Spleen (tissue), 13 donors: Measurements from ENCODE around the gene ITGA2. TPM values are rescaled to one million over a fixed set of nuclear protein-coding genes. Genes with fewer than 3 reads are reported as not detected.
A peak's percentile ranks its signal among the peaks of the same experiment; 100 is the strongest.

Experiments
- DNase-seq: peaks from one replicate; pipeline ENCODE4 v3.0.0-alpha.2; 2020
- H3K27ac ChIP-seq, 8 donors: fragments of 200-600 bp; sonication (generic) in 7 of 8; 1 replicate in 4 of 8; 2 replicates in 4 of 8; pipeline versions ENCODE4 v1.5.0 to v1.8.0; 2016 to 2021; ENCODE audit warnings: inconsistent platforms in 4 of 8, mild to moderate bottlenecking in 4 of 8, moderate library complexity in 1 of 8
- H3K27me3 ChIP-seq, 7 donors: fragments of 200-600 bp; sonication (generic) in 6 of 7; replicated peaks in 1 of 7; 1 replicate in 4 of 7; 2 replicates in 3 of 7; pipeline versions ENCODE4 v1.5.0 to v1.8.0; 2016 to 2021; ENCODE audit warnings: inconsistent platforms in 3 of 7, mild to moderate bottlenecking in 1 of 7
- H3K36me3 ChIP-seq, 6 donors: fragments of 200-600 bp; sonication (generic) in 5 of 6; 1 replicate in 4 of 6; 2 replicates in 2 of 6; pipeline versions ENCODE4 v1.5.0 to v1.8.0; 2016 to 2021; ENCODE audit warnings: inconsistent platforms in 2 of 6
- H3K4me1 ChIP-seq, 6 donors: fragments of 200-600 bp; sonication (generic) in 5 of 6; 1 replicate in 3 of 6; 2 replicates in 3 of 6; pipeline versions ENCODE4 v1.5.0 to v1.8.0; 2016 to 2021; ENCODE audit warnings: inconsistent platforms in 3 of 6
- H3K4me3 ChIP-seq, 8 donors: fragments of 200-600 bp; sonication (generic) in 7 of 8; 1 replicate in 4 of 8; 2 replicates in 4 of 8; pipeline versions ENCODE4 v1.5.0 to v1.8.0; 2016 to 2021; ENCODE audit warnings: inconsistent platforms in 4 of 8, mild to moderate bottlenecking in 4 of 8, moderate library complexity in 2 of 8
- H3K9me3 ChIP-seq, 8 donors: fragments of 200-600 bp; sonication (generic) in 7 of 8; 1 replicate in 4 of 8; 2 replicates in 4 of 8; pipeline versions ENCODE4 v1.5.0 to v1.8.0; 2016 to 2021; ENCODE audit warnings: inconsistent platforms in 4 of 8
- POLR2A ChIP-seq, 3 donors: fragments of 450-650 bp; IDR thresholded peaks; one replicate each; pipeline ENCODE4 v1.5.1; 2017; ENCODE audit warnings: antibody characterized with exemption in 3 of 3, mild to moderate bottlenecking in 1 of 3
- POLR2AphosphoS5 ChIP-seq, 3 donors: sonication (generic); formaldehyde crosslinking; IDR thresholded peaks; one replicate each; pipeline ENCODE4 v1.5.1; 2017; ENCODE audit warnings: antibody characterized with exemption in 3 of 3
- WGBS, 5 donors: extraction: QIAGEN DNeasy Blood & Tissue Kit in 3 of 5; methylation state at CpG; one replicate each; pipeline versions ENCODE4 v1.1.5 to v1.1.7; 2013 to 2018; 5-methylcytosine and 5-hydroxymethylcytosine counted together
- intact Hi-C: fragments of 100-400 bp; cut with DNase I; formaldehyde crosslinking; loops from one replicate; pipeline ENCODE4 v1.15.0; 2023; ENCODE audit warnings: low total_unique reads
- long read RNA-seq, 2 donors: transcript quantifications; one replicate each; lab custom pipeline, GENCODE V29; 2026
- polyA plus RNA-seq, 3 donors: library from polyadenylated mRNA; stranded (reverse); fragments of 200-250 nt; gene quantifications; one replicate each; pipeline ENCODE4 v1.2.1, GENCODE V29; 2013
- total RNA-seq, 7 donors: library from RNA; depleted of rRNA in 3 of 7; stranded (reverse); fragments of >200 nt in 3 of 7; fragmentation: NEBNext Ultra II Directional in 4 of 7; extraction: Animal tissue kit (Norgen Biotek cat#: 25700) in 4 of 7; gene quantifications; one replicate each; pipeline versions ENCODE4 v1.1.0 to v1.2.1, GENCODE V29; 2016 to 2021
- TF ChIP-seq, protein P1 (sequence below), 11 experiments: fragments of 200-600 bp in 7 of 11; fragments of 450-650 bp in 4 of 11; sonication (generic) in 4 of 11; IDR thresholded peaks in 8 of 11; conservative IDR thresholded peaks in 3 of 11; 1 replicate in 7 of 11; 2 replicates in 4 of 11; pipeline versions ENCODE4 v1.4.0 to v1.8.0; 2016 to 2021; ENCODE audit warnings: antibody characterized with exemption in 11 of 11, inconsistent platforms in 4 of 11, mild to moderate bottlenecking in 1 of 11
- donor health status: healthy with polysubstance abuse.
- donor health status: DM: no; HTN: no; CAD: no; lungs with moderate emphysema.
- donor health status: DM: no; HTN: no; CAD: no.
- donor health status: Bipolar disorder and iron deficiency.
- donor health status: healthy.
- donor health status: DM: no; HTN: no; CAD: no.
- donor health status: DM: yes; HTN: yes; CAD: no.

Gene ITGA2
- total RNA-seq: 10 to 100 TPM; 10.4 to 21.6 (median 18.3) TPM
- 1 to 10 TPM in 2 of 3 donors, under 1 TPM in 1; 0.54 to 1.8 (median 1.7) TPM for polyA plus RNA-seq
- long read RNA-seq, donor 1, full-length matches to known transcripts: 2 of 2 reads
- long read RNA-seq, donor 1, partial matches to known transcripts: 0 of 2 reads
- long read RNA-seq, donor 1, other reads (novel, unspliced or antisense): 0 of 2 reads
- long read RNA-seq, donor 2: 0 reads

DNA sequence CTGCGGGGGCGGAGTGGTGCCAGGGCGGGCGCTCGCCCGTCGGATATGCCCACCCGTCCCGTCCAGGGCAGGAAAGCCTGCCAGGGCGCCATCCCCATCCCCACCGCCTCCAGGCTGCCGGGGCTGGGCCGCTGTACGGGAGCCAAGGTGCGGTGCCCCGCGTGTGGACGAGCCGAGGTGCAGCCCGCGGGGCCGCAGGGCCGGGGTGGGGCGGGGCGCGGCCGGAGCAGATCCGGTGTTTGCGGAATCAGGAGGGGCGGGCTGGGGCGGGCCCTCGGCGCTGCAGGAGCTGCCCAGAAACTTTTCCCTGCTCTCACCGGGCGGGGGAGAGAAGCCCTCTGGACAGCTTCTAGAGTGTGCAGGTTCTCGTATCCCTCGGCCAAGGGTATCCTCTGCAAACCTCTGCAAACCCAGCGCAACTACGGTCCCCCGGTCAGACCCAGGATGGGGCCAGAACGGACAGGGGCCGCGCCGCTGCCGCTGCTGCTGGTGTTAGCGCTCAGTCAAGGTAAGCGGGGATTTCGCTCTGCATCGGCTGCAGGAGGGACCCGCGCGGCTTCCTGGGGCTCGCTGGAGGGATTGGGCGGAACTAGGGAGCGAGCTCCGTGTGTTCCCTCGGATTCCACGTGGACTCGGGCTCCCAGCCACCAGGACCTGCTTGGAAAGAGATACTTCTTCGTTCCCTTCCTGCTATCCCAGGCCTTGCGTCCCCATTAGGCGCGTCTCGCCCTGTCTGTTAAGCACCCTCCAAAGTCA lies at the start of gene ITGA2:
ITGA2 (plus strand) TSS at position 328 of the 756 bp plus-strand sequence; CDS start at position 445, 117 bp downstream.
- intact Hi-C loops: no loop called here
- H3K4me1 ChIP-seq: peaks cover 0 to 41% (median 25%) of the 10 kb centered on the region in 6 donors
- H3K9me3 ChIP-seq: no peaks in the 10 kb centered on the region
- WGBS, 5 donors: 1% methylated on average over 37 to 64 of the region's 64 CpGs
- peak in 2 of 3 donors; percentile 64 to 71 for TF ChIP-seq POLR2AphosphoS5 (IDR thresholded peaks at IDR 0.05)
- TF ChIP-seq, protein P1, sequence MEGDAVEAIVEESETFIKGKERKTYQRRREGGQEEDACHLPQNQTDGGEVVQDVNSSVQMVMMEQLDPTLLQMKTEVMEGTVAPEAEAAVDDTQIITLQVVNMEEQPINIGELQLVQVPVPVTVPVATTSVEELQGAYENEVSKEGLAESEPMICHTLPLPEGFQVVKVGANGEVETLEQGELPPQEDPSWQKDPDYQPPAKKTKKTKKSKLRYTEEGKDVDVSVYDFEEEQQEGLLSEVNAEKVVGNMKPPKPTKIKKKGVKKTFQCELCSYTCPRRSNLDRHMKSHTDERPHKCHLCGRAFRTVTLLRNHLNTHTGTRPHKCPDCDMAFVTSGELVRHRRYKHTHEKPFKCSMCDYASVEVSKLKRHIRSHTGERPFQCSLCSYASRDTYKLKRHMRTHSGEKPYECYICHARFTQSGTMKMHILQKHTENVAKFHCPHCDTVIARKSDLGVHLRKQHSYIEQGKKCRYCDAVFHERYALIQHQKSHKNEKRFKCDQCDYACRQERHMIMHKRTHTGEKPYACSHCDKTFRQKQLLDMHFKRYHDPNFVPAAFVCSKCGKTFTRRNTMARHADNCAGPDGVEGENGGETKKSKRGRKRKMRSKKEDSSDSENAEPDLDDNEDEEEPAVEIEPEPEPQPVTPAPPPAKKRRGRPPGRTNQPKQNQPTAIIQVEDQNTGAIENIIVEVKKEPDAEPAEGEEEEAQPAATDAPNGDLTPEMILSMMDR (IDR thresholded peaks at IDR 0.05 in 8 of 11, conservative IDR thresholded peaks at IDR 0.05 in 3 of 11): no peak
- H3K36me3 ChIP-seq: no peaks in the 10 kb centered on the region
- DNase-seq: peak; percentile 84
- peak within 1 kb of the TSS; percentile 51 to 83 (median 80) for H3K27ac ChIP-seq
- peak within 1 kb of the TSS; percentile 55 to 87 (median 65) for H3K4me3 ChIP-seq
- peaks cover 2 to 39% (median 12%) of the 10 kb centered on the region in 7 donors for H3K27me3 ChIP-seq

DNA sequence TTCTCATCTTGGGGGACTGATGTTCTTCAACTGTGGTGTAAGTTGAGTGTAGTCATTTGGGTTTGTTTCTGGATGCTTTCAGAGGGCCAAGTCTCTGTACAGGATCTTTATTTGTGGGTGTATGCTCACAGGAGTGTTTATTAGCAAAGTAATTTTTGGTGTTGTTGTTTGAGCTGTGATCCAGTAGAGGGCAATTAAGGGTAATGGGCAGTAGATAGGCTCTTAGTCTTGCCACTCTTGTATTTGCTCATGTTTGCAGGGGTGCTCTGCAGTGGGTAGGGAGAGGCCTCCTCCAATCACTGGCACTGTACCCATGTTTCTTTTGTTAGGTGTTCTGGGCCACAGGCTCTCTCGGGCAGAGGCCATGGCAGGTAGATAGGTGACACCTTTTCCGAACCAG lies 45.9 kb upstream of the ITGA2 start:
- Histone ChIP-seq H3K27me3 (no peaks in the 10 kb centered on the region), H3K4me3 (no peak overlapping the region), H3K4me1 (peaks cover 0 to 51% (median 34%) of the 10 kb centered on the region in 6 donors), H3K27ac (peak overlapping the region in 2 of 8 donors; percentile 3 to 34), H3K36me3 (peaks cover 0 to 51% (median 0%) of the 10 kb centered on the region in 6 donors), H3K9me3 (no peaks in the 10 kb centered on the region)
- WGBS, 5 donors: 87 to 100% (median 92%) methylated on average over 2 of the region's 2 CpGs
- TF ChIP-seq, protein P1 (IDR thresholded peaks at IDR 0.05 in 8 of 11, conservative IDR thresholded peaks at IDR 0.05 in 3 of 11): no peak
- TF ChIP-seq POLR2A (IDR thresholded peaks at IDR 0.05) (no peak), POLR2AphosphoS5 (IDR thresholded peaks at IDR 0.05) (no peak)
- intact Hi-C loops: no loop called here
- no peak for DNase-seq

DNA sequence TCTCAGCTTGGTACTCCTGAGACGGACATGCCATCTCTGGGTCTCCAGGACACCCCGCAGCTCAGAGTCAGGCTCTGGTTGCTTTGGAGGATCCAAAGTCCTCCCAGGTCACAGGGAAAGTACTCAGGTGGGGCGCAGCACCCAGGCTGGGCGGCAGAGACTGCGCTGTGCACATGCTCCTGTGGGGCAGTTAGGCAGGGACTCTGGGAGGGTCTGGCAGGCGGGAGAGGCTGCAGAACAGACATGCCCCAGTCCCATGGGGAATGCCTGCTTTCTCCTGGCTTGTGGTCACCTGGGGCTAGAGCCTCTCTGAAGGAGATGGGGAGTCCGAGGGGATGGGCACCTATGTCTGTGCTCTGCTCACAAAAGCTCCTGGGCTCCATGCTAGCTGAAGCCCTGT lies 45.3 kb upstream of the ITGA2 start:
- H3K27me3 ChIP-seq: no peaks in the 10 kb centered on the region
- intact Hi-C loops: no loop called here
- DNase-seq: no peak
- 79 to 100% (median 93%) methylated on average over 5 to 7 of the region's 7 CpGs for WGBS, 5 donors
- peak overlapping the region in 4 of 8 donors; percentile 3 to 39 (median 26) for H3K27ac ChIP-seq
- peaks cover 0 to 56% (median 39%) of the 10 kb centered on the region in 6 donors for H3K4me1 ChIP-seq
- H3K36me3 ChIP-seq: peaks cover 0 to 48% (median 0%) of the 10 kb centered on the region in 6 donors
- H3K4me3 ChIP-seq: no peak overlapping the region
- H3K9me3 ChIP-seq: no peaks in the 10 kb centered on the region
- TF ChIP-seq POLR2A (IDR thresholded peaks at IDR 0.05): no peak
- peak in 2 of 3 donors; percentile 30 to 51 for TF ChIP-seq POLR2AphosphoS5 (IDR thresholded peaks at IDR 0.05)

DNA sequence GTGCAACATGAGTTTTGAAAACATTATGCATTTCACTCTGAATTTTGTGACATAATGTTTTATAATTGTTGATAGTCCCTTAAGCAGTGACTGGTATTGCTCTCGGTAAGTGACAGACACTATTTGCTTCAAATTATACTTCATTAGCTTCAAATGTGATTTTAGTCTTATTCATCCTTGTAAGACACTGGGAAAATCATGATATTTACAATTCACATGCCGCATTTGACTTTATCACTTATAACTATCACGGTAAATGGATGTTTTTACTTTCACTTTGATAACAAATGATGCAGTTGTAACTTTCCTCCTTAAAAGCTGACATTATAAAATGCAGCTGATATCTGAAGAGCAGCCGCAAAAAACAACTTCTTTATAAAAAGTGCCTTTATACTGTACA lies 44.1 kb upstream of the ITGA2 start:
- H3K27ac ChIP-seq: peak overlapping the region in 6 of 8 donors; percentile 30 to 57 (median 40)
- WGBS, 5 donors: 12 to 37% (median 22%) methylated on average over 4 of the region's 4 CpGs
- TF ChIP-seq, protein P1 (IDR thresholded peaks at IDR 0.05 in 8 of 11, conservative IDR thresholded peaks at IDR 0.05 in 3 of 11): no peak
- TF ChIP-seq POLR2A (IDR thresholded peaks at IDR 0.05): no peak
- no peak for TF ChIP-seq POLR2AphosphoS5 (IDR thresholded peaks at IDR 0.05)

More for the DNA sequence above, 44.1 kb upstream of the ITGA2 start:
- Histone ChIP-seq H3K4me3 (peak overlapping the region in 3 of 8 donors; percentile 5 to 54 (median 24)), H3K4me1 (peaks cover 0 to 60% (median 42%) of the 10 kb centered on the region in 6 donors), H3K36me3 (peaks cover 0 to 48% (median 2%) of the 10 kb centered on the region in 6 donors), H3K9me3 (no peaks in the 10 kb centered on the region), H3K27me3 (no peaks in the 10 kb centered on the region)
- no peak for DNase-seq
- intact Hi-C loops: no loop called here
